Liver (tissue), 9 donors: ENCODE measurements around the gene WDR74. TPM values are rescaled to one million over a fixed set of nuclear protein-coding genes. Genes with fewer than 3 reads are reported as not detected.

ENCODE experiments used
- DNase-seq: peaks from one replicate; pipeline ENCODE4 v3.0.0-alpha.2; 2017; ENCODE audit warnings: low spot score
- H3K27ac ChIP-seq, 2 donors: one replicate each; pipeline ENCODE4 v1.7.0; 2013; ENCODE audit warnings: inconsistent platforms in 2 of 2, low read length in 2 of 2, control low read depth in 1 of 2, low read depth in 1 of 2, mild to moderate bottlenecking in 1 of 2
- H3K27me3 ChIP-seq, 4 donors: one replicate each; pipeline versions ENCODE4 v1.6.1 to v1.7.0; 2013; ENCODE audit warnings: low read length in 3 of 4, inconsistent platforms in 1 of 4, mild to moderate bottlenecking in 1 of 4, moderate library complexity in 1 of 4; ENCODE audit not compliant: control insufficient read depth in 4 of 4, insufficient read depth in 4 of 4
- H3K36me3 ChIP-seq, 4 donors: one replicate each; pipeline versions ENCODE4 v1.6.1 to v1.7.0; 2013; ENCODE audit warnings: low read length in 3 of 4, mild to moderate bottlenecking in 3 of 4, low read depth in 1 of 4, moderate library complexity in 1 of 4; ENCODE audit not compliant: control insufficient read depth in 4 of 4, insufficient read depth in 3 of 4
- H3K4me1 ChIP-seq, 4 donors: one replicate each; pipeline versions ENCODE4 v1.6.1 to v1.7.0; 2013; ENCODE audit warnings: low read length in 3 of 4, mild to moderate bottlenecking in 3 of 4, moderate library complexity in 1 of 4; ENCODE audit not compliant: control insufficient read depth in 4 of 4, insufficient read depth in 4 of 4
- H3K4me3 ChIP-seq, 3 donors: one replicate each; pipeline versions ENCODE4 v1.6.1 to v1.7.0; 2013; ENCODE audit warnings: low read length in 3 of 3, control low read depth in 1 of 3, low read depth in 1 of 3, mild to moderate bottlenecking in 1 of 3
- H3K9ac ChIP-seq, 2 donors: one replicate each; pipeline ENCODE4 v1.7.0; 2013; ENCODE audit warnings: low read length in 2 of 2, mild to moderate bottlenecking in 2 of 2, moderate library complexity in 2 of 2, control low read depth in 1 of 2, low read depth in 1 of 2
- H3K9me3 ChIP-seq, 4 donors: one replicate each; pipeline versions ENCODE4 v1.6.1 to v1.7.0; 2013; ENCODE audit warnings: low read length in 3 of 4; ENCODE audit not compliant: control insufficient read depth in 4 of 4
- CTCF ChIP-seq: fragments of 150-350 bp; IDR thresholded peaks from 2 replicates; pipeline ENCODE4 v1.5.1; 2017; ENCODE audit warnings: improper control_type of control experiment, low read depth, low read length; ENCODE audit not compliant: missing input control
- EGR1 ChIP-seq, 2 donors: IDR thresholded peaks; 2 replicates each; pipeline ENCODE4 v1.6.1; 2016 to 2018; ENCODE audit warnings: antibody characterized with exemption in 2 of 2, low read depth in 2 of 2
- FOXA1 ChIP-seq: IDR thresholded peaks from 2 replicates; pipeline ENCODE4 v1.6.1; 2016; ENCODE audit warnings: antibody characterized with exemption
- GABPA ChIP-seq, 2 donors: IDR thresholded peaks in 1 of 2; conservative IDR thresholded peaks in 1 of 2; 2 replicates each; pipeline ENCODE4 v1.6.1; 2016; ENCODE audit warnings: antibody characterized with exemption in 2 of 2, mild to moderate bottlenecking in 1 of 2, moderate library complexity in 1 of 2
- HNF4A ChIP-seq, 2 donors: conservative IDR thresholded peaks; 2 replicates each; pipeline ENCODE4 v1.6.1; 2016; ENCODE audit warnings: antibody characterized with exemption in 2 of 2, mild to moderate bottlenecking in 2 of 2
- HNF4G ChIP-seq: IDR thresholded peaks from 2 replicates; pipeline ENCODE4 v1.6.1; 2016; ENCODE audit warnings: antibody characterized with exemption
- NR2F2 ChIP-seq: IDR thresholded peaks from 2 replicates; pipeline ENCODE4 v1.6.1; 2016; ENCODE audit warnings: antibody characterized with exemption
- RAD21 ChIP-seq, 2 donors: IDR thresholded peaks; 2 replicates each; pipeline ENCODE4 v1.6.1; 2016; ENCODE audit warnings: antibody characterized with exemption in 2 of 2, mild to moderate bottlenecking in 2 of 2
- REST ChIP-seq: IDR thresholded peaks from 2 replicates; pipeline ENCODE4 v1.6.1; 2016; ENCODE audit warnings: antibody characterized with exemption, mild to moderate bottlenecking
- TAF1 ChIP-seq: conservative IDR thresholded peaks from 2 replicates; pipeline ENCODE4 v1.6.1; 2016; ENCODE audit warnings: antibody characterized with exemption, mild to moderate bottlenecking
- YY1 ChIP-seq: IDR thresholded peaks from 2 replicates; pipeline ENCODE4 v1.6.1; 2016; ENCODE audit warnings: antibody characterized with exemption, mild to moderate bottlenecking
- ZBTB33 ChIP-seq: IDR thresholded peaks from 2 replicates; pipeline ENCODE4 v1.6.1; 2016; ENCODE audit warnings: antibody characterized with exemption
- WGBS: extraction: QIAGEN DNeasy Blood & Tissue Kit; methylation state at CpG from one replicate; pipeline ENCODE4 v1.1.7; 2013; 5-methylcytosine and 5-hydroxymethylcytosine counted together
- polyA plus RNA-seq, 2 donors: library from polyadenylated mRNA; stranded (reverse) in 1 of 2; unstranded in 1 of 2; fragments of 200-250 nt in 1 of 2; fragments of >200 nt in 1 of 2; fragmentation: Nextera tagmentation in 1 of 2; extraction: Ambion mirVana in 1 of 2; gene quantifications; one replicate each; pipeline versions ENCODE4 v1.2.1 to v1.2.3, GENCODE V29; 2013 to 2015
- total RNA-seq, 2 donors: library from RNA; depleted of rRNA; stranded (reverse); fragments of >200 nt; gene quantifications; one replicate each; pipeline ENCODE4 v1.2.3, GENCODE V29; 2014
- donor health status: healthy.
- donor health status: healthy.
- donor health status: healthy.
- donor health status: healthy.
- donor health status: healthy.

Gene WDR74
- total and polyA plus RNA-seq, 4 donors = 17.1 to 22.5 (median 20.5) TPM

- Histone ChIP-seq H3K9me3 (no peaks in the 10 kb centered on the region), H3K4me3 (no peak overlapping the region), H3K36me3 (peaks cover 5 to 46% (median 29%) of the 10 kb centered on the region in 4 donors), H3K27ac (peak overlapping the region; percentile 49 to 85), H3K27me3 (no peaks in the 10 kb centered on the region), H3K9ac (no peak overlapping the region), H3K4me1 (peaks cover 0 to 41% (median 34%) of the 10 kb centered on the region in 4 donors)
- WGBS = 41% methylated on average over 11 of the region's 11 CpGs
- no peak for DNase-seq
- no peak for TF ChIP-seq FOXA1
- TF ChIP-seq RAD21 (IDR thresholded peaks at IDR 0.05) = no peak
- TF ChIP-seq HNF4G = no peak
- TF ChIP-seq REST = no peak
These were observed 47.2 kb downstream of the WDR74 start for GRCh38 chr11:62792202-62792575.

DNA sequence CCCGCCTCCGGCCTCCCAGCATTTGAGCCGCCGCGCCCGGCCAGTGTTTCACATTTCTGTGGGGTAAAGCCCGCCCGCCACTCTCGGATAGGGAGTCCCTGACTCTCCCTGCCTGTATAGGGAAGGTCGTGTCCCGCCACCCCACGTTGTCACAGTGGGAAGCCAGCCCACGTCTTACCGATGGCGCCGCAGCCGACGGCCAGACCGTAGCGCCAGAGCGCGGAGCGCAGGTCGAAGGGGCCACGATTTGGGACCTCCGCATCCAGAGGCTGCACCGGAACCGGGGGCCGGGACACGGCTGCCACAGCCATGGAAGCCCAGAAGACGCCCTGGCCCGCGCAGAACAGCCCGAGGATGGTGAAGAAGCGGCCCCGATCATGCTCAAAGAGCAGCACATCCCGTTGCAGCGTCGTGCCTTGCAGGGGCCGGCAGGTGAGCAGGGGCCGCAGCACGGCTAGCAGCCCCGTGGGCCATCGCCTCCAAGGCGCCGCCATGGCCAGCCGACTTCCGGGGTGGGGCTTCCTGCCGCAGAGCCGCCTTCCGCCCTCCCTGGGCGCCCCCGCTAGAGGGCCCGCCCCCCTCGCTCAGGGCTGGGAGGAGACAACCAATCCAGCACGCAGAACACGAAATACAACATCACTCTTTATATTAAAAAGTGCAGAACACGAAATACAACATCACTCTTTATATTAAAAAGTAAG, 47.7 kb downstream of the WDR74 start, which contains the start of gene TMEM223:
TMEM223 (minus strand) TSS at position 506 of the 701 bp plus-strand sequence; CDS start at position 494, 12 bp downstream.
- DNase-seq = peak; percentile 90
- Histone ChIP-seq H3K9ac (peak within 1 kb of the TSS; percentile 55 to 95), H3K4me1 (peaks cover 0 to 41% (median 34%) of the 10 kb centered on the region in 4 donors), H3K27ac (peak within 1 kb of the TSS; percentile 80 to 85), H3K36me3 (peaks cover 5 to 41% (median 26%) of the 10 kb centered on the region in 4 donors), H3K27me3 (no peaks in the 10 kb centered on the region), H3K9me3 (no peaks in the 10 kb centered on the region), H3K4me3 (peak within 1 kb of the TSS; percentile 87 to 95 (median 95))
- under 1% methylated on average over 58 of the region's 58 CpGs for WGBS
- TF ChIP-seq RAD21 (IDR thresholded peaks at IDR 0.05) (peak in 1 of 2 donors; percentile 46), GABPA (IDR thresholded peaks at IDR 0.05 in 1 of 2, conservative IDR thresholded peaks at IDR 0.05 in 1 of 2) (peak; percentile 65 to 92), YY1 (peak; percentile 96), HNF4A (conservative IDR thresholded peaks at IDR 0.05) (no peak), TAF1 (no peak), FOXA1 (peak; percentile 21), NR2F2 (no peak), CTCF (peak; percentile 25)

DNA sequence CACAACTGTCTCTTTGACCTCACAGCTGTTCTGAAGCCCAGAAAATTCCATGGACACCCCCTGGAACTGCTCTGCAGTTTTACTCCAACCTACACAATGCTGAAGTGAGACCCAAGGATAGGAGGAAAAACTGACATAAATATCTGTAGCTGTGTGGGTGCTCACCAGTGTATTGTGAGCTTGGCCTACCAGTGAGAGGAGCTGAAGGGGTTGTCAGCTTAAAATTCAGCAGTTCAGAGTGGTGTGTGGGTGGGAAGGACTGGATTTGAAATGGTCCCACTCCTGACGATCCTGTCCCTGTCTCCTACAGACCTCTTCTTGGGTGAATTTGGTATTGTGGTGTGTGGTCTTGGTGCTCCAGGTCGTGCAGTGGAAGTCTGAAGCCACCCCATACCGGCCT, 49.8 kb downstream of the WDR74 start:
- H3K4me1 ChIP-seq = peaks cover 2 to 50% (median 42%) of the 10 kb centered on the region in 4 donors
- no peak overlapping the region for H3K9ac ChIP-seq
- no peak for DNase-seq
- H3K9me3 ChIP-seq = no peaks in the 10 kb centered on the region
- H3K36me3 ChIP-seq = peaks cover 5 to 22% (median 10%) of the 10 kb centered on the region in 4 donors
- no peaks in the 10 kb centered on the region for H3K27me3 ChIP-seq
- no peak overlapping the region for H3K27ac ChIP-seq
- H3K4me3 ChIP-seq = no peak overlapping the region
- 79% methylated on average over 3 of the region's 3 CpGs for WGBS
- no peak for TF ChIP-seq CTCF
- TF ChIP-seq REST = no peak
- TF ChIP-seq ZBTB33 = no peak
- TF ChIP-seq EGR1 (IDR thresholded peaks at IDR 0.05; ENCODE audit: low read depth in 2 of 2) = no peak
- TF ChIP-seq TAF1 = no peak
